MM.1S (cell line): ENCODE data around the gene LIN7B.

Experiments used
- CTCF ChIP-seq: fragments of 300-600 bp; sonication (generic); IDR thresholded peaks from 2 replicates; pipeline ENCODE4 v1.5.1; 2016; ENCODE audit warnings: antibody characterized with exemption, low read length, mixed read lengths
- EZH2phosphoT487 ChIP-seq: fragments of 300-600 bp; sonication (generic); IDR thresholded peaks from 2 replicates; pipeline ENCODE4 v1.6.1; 2018; ENCODE audit warnings: antibody characterized with exemption, low read length

GRCh38 chr19:49092686-49093085, 21.5 kb upstream of the LIN7B start:
- TF ChIP-seq CTCF (no peak), EZH2phosphoT487 (no peak)
